ENCODE results near the gene LRRC7. TPM values are rescaled to one million over a fixed set of nuclear protein-coding genes. Genes with fewer than 3 reads are reported as not detected.

LRRC7 gene
- total RNA-seq, 3 donors from 2014 or later = not detected

- no peaks in the 10 kb centered on the region for H3K4me1 ChIP-seq
- no peak overlapping the region for H3K4me3 ChIP-seq
- no peaks in the 10 kb centered on the region for H3K9me3 ChIP-seq
- TF ChIP-seq CTCF (IDR thresholded peaks at IDR 0.05) (no peak), POLR2A (IDR thresholded peaks at IDR 0.05) (no peak), POLR2AphosphoS5 (IDR thresholded peaks at IDR 0.05) (no peak)
- H3K27ac ChIP-seq = no peak overlapping the region
- DNase-seq (ENCODE audit: low spot score in 2 of 2) = no peak
- intact Hi-C loops (cut with DNase I; ENCODE audit: low total_unique reads) = loop anchor here (5.0 kb wide), 1 partner anchor 954 kb away; no protein-coding TSS in a partner anchor
- no peaks in the 10 kb centered on the region for H3K36me3 ChIP-seq
- no peaks in the 10 kb centered on the region for H3K27me3 ChIP-seq
These were observed 223.6 kb downstream of the LRRC7 start for GRCh38 chr1:69791311-69791710.

- Histone ChIP-seq H3K36me3 (no peaks in the 10 kb centered on the region), H3K4me3 (no peak overlapping the region), H3K27me3 (no peaks in the 10 kb centered on the region), H3K4me1 (no peaks in the 10 kb centered on the region), H3K9me3 (no peaks in the 10 kb centered on the region), H3K27ac (no peak overlapping the region)
- no peak for TF ChIP-seq CTCF (IDR thresholded peaks at IDR 0.05)
- TF ChIP-seq POLR2A (IDR thresholded peaks at IDR 0.05) = no peak
- no peak for TF ChIP-seq POLR2AphosphoS5 (IDR thresholded peaks at IDR 0.05)
- DNase-seq (ENCODE audit: low spot score in 2 of 2) = no peak
- intact Hi-C loops (cut with DNase I; ENCODE audit: low total_unique reads) = loop anchor here (5.0 kb wide), 1 partner anchor 958 kb away; no protein-coding TSS in a partner anchor
These were observed 227.1 kb downstream of the LRRC7 start for GRCh38 chr1:69794831-69795230.

- intact Hi-C loops (cut with DNase I; ENCODE audit: low total_unique reads) = no loop called here
- Histone ChIP-seq H3K4me3 (no peak overlapping the region), H3K27me3 (no peaks in the 10 kb centered on the region), H3K27ac (no peak overlapping the region), H3K9me3 (no peaks in the 10 kb centered on the region), H3K36me3 (no peaks in the 10 kb centered on the region), H3K4me1 (no peaks in the 10 kb centered on the region)
- TF ChIP-seq CTCF (IDR thresholded peaks at IDR 0.05) (no peak), POLR2A (IDR thresholded peaks at IDR 0.05) (no peak), POLR2AphosphoS5 (IDR thresholded peaks at IDR 0.05) (no peak)
- DNase-seq (ENCODE audit: low spot score in 2 of 2) = no peak
These were observed 247.2 kb downstream of the LRRC7 start for GRCh38 chr1:69814926-69815325.

DNA sequence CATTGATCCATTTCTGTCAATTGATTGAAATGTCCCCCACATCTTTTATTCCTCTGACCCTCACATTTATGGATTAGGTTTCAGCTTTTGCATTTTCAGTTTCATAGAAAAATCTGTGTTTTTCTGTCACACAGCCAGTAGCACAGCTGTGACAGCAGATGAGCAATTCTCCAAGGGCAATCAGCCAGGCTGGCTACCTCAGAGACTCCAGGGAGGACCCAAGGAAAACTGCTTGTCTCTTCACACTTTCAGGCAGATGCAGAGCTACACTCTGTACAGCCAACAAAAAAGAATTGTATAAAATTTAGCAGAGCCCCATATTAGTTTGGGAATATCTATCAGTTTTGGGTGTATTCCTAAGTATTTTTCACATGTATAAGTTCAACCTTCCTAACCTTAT, 257.2 kb downstream of the LRRC7 start:
- Histone ChIP-seq H3K9me3 (peaks cover 0 to 4% of the 10 kb centered on the region in 2 donors), H3K4me3 (no peak overlapping the region), H3K4me1 (no peaks in the 10 kb centered on the region), H3K36me3 (no peaks in the 10 kb centered on the region), H3K27me3 (no peaks in the 10 kb centered on the region), H3K27ac (no peak overlapping the region)
- TF ChIP-seq POLR2AphosphoS5 (IDR thresholded peaks at IDR 0.05) = no peak
- no peak for TF ChIP-seq CTCF (IDR thresholded peaks at IDR 0.05)
- no peak for TF ChIP-seq POLR2A (IDR thresholded peaks at IDR 0.05)
- intact Hi-C loops (cut with DNase I; ENCODE audit: low total_unique reads) = no loop called here
- no peak for DNase-seq (ENCODE audit: low spot score in 2 of 2)

DNA sequence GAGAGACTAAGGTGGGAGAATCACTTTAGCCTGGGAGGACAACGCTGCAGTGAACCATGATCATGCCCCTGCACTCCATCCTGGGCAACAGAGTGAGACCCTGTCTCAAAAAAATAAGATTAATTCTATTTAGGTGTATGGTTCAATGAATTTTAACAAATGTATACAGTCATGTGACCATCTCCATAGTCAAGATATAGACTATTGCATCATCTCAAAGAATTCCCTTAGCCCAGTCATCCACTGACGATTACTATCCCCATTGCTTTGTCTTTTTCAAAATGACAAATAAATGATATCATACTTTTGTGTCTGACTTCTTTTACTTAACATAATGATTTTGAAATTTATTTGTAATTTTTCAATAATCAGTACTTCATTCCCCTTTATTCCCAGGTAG, 260.0 kb downstream of the LRRC7 start:
- no peaks in the 10 kb centered on the region for H3K36me3 ChIP-seq
- no peak overlapping the region for H3K4me3 ChIP-seq
- TF ChIP-seq CTCF (IDR thresholded peaks at IDR 0.05) (no peak), POLR2A (IDR thresholded peaks at IDR 0.05) (no peak), POLR2AphosphoS5 (IDR thresholded peaks at IDR 0.05) (no peak)
- no peak for DNase-seq (ENCODE audit: low spot score in 2 of 2)
- no peak overlapping the region for H3K27ac ChIP-seq
- intact Hi-C loops (cut with DNase I; ENCODE audit: low total_unique reads) = no loop called here
- H3K27me3 ChIP-seq = no peaks in the 10 kb centered on the region
- H3K9me3 ChIP-seq = no peaks in the 10 kb centered on the region
- no peaks in the 10 kb centered on the region for H3K4me1 ChIP-seq

All from breast epithelium (tissue), 4 donors.